Naive thymus-derived CD4-positive, alpha-beta T cell (primary cell): ENCODE measurements around the gene TTLL12. TPM values are rescaled to one million over a fixed set of nuclear protein-coding genes. Genes with fewer than 3 reads are reported as not detected.
A peak's percentile ranks its signal among the peaks of the same experiment; 100 is the strongest.

Source experiments
- ATAC-seq: fragments of 150-1000 bp; cut with Tn5 transposase; 2 replicates; pipeline ENCODE4 v1.10.0; 2021; ENCODE audit warnings: mild to moderate bottlenecking, moderate library complexity
- CTCF ChIA-PET: fragments of 350-600 bp; sonication (Branson Sonifier 250); formaldehyde crosslinking; loops from one replicate; lab custom pipeline; 2021; ENCODE audit warnings: antibody characterized with exemption; lab: Charles Lee
- POLR2A ChIA-PET: fragments of 350-600 bp; sonication (Branson Sonifier 250); formaldehyde crosslinking; loops from one replicate; lab custom pipeline; 2021; ENCODE audit warnings: antibody characterized with exemption, inconsistent platforms; lab: Charles Lee
- DNase-seq, 9 donors: peaks; one replicate each; pipeline versions ENCODE4 v3.0.0 to v3.0.0-alpha.2; 2020 to 2022; ENCODE audit warnings: mixed read lengths in 1 of 9
- H3K27ac ChIP-seq: one replicate; pipeline ENCODE4 v1.7.0; 2013; ENCODE audit warnings: mild to moderate bottlenecking, low read depth, low read length, moderate library complexity
- H3K27me3 ChIP-seq, 2 donors: one replicate each; pipeline ENCODE4 v1.7.0; 2013; ENCODE audit warnings: low read length in 2 of 2, mild to moderate bottlenecking in 2 of 2, moderate library complexity in 2 of 2; ENCODE audit not compliant: control insufficient read depth in 2 of 2, insufficient read depth in 2 of 2
- H3K36me3 ChIP-seq, 3 experiments: 1 replicate in 2 of 3; 2 replicates in 1 of 3; pipeline ENCODE4 v1.7.0; 2013; ENCODE audit warnings: low read length in 3 of 3, mild to moderate bottlenecking in 3 of 3, moderate library complexity in 1 of 3; ENCODE audit not compliant: insufficient read depth in 3 of 3, control insufficient read depth in 2 of 3
- H3K4me1 ChIP-seq, 2 donors: one replicate each; pipeline ENCODE4 v1.7.0; 2013; ENCODE audit warnings: low read length in 2 of 2, mild to moderate bottlenecking in 2 of 2, moderate library complexity in 1 of 2; ENCODE audit not compliant: control insufficient read depth in 2 of 2, insufficient read depth in 2 of 2
- H3K4me3 ChIP-seq: 2 replicates; pipeline ENCODE4 v1.7.0; 2013; ENCODE audit warnings: mild to moderate bottlenecking, low read length
- H3K9me3 ChIP-seq, 3 experiments: 1 replicate in 2 of 3; 2 replicates in 1 of 3; pipeline ENCODE4 v1.7.0; 2013; ENCODE audit warnings: low read length in 3 of 3; ENCODE audit not compliant: control insufficient read depth in 2 of 3
- H3K27ac Mint-ChIP-seq, 9 donors: one replicate each; pipeline ENCODE4 v1.8.0; 2020 to 2022; ENCODE audit warnings: mixed read lengths in 9 of 9, mild to moderate bottlenecking in 8 of 9, moderate library complexity in 5 of 9, inconsistent platforms in 2 of 9
- H3K27me3 Mint-ChIP-seq, 5 donors: one replicate each; pipeline ENCODE4 v1.8.0; 2021 to 2022; ENCODE audit warnings: mixed read lengths in 5 of 5, mild to moderate bottlenecking in 1 of 5
- H3K36me3 Mint-ChIP-seq, 5 donors: one replicate each; pipeline ENCODE4 v1.8.0; 2020 to 2022; ENCODE audit warnings: mixed read lengths in 5 of 5, mild to moderate bottlenecking in 3 of 5, inconsistent platforms in 1 of 5
- H3K4me1 Mint-ChIP-seq, 7 donors: one replicate each; pipeline ENCODE4 v1.8.0; 2020 to 2022; ENCODE audit warnings: mixed read lengths in 7 of 7, mild to moderate bottlenecking in 3 of 7, inconsistent platforms in 1 of 7
- H3K4me3 Mint-ChIP-seq, 10 donors: one replicate each; pipeline ENCODE4 v1.8.0; 2020 to 2022; ENCODE audit warnings: mild to moderate bottlenecking in 10 of 10, mixed read lengths in 10 of 10, moderate library complexity in 6 of 10, inconsistent platforms in 2 of 10
- H3K9me3 Mint-ChIP-seq, 11 donors: one replicate each; pipeline ENCODE4 v1.8.0; 2020 to 2022; ENCODE audit warnings: mixed read lengths in 11 of 11, mild to moderate bottlenecking in 4 of 11, inconsistent platforms in 1 of 11, moderate library complexity in 1 of 11
- intact Hi-C, 2 donors: fragments of 100-400 bp; cut with micrococcal nuclease; formaldehyde crosslinking; loops; one replicate each; pipeline ENCODE4 v1.15.1; 2023
- polyA plus RNA-seq, 2 donors: library from polyadenylated mRNA; unstranded; fragments of 300-500 nt; fragmentation: Illumina TruSeq; gene quantifications; one replicate each; pipeline ENCODE4 v1.2.3, GENCODE V29; 2021
- total RNA-seq, 6 experiments: library from RNA in 5 of 6; stranded (reverse) in 5 of 6; gene quantifications; 1 replicate in 5 of 6; 2 replicates in 1 of 6; pipeline ENCODE4 v1.2.3 and lab custom pipeline; 2021 to 2026

TTLL12 gene
- total RNA-seq (10 to 100 TPM; 15.6 to 43.7 (median 29.6) TPM), polyA plus RNA-seq (10 to 100 TPM; 15.6 to 28.2 TPM), total RNA-seq (lab: John Stamatoyannopoulos, UW) (22.6 reads per million, percentile 53 among the genes with 10 or more reads in this experiment)

- Mint-ChIP-seq H3K27ac (peak within 1 kb of the TSS; percentile 94 to 99 (median 98)), H3K36me3 (peaks cover 0 to 12% (median 0%) of the 10 kb centered on the region in 5 donors), H3K27me3 (peaks cover 0 to 10% (median 0%) of the 10 kb centered on the region in 5 donors), H3K9me3 (peaks cover 0 to 7% (median 2%) of the 10 kb centered on the region in 11 donors), H3K4me1 (peaks cover 5 to 36% (median 24%) of the 10 kb centered on the region in 7 donors), H3K4me3 (peak within 1 kb of the TSS; percentile 75 to 89 (median 86))
- H3K9me3 ChIP-seq, result no peaks in the 10 kb centered on the region
- H3K4me1 ChIP-seq, result peaks cover 18% of the 10 kb centered on the region in 2 donors
- H3K27me3 ChIP-seq, result no peaks in the 10 kb centered on the region
- POLR2A ChIA-PET, result interaction anchor here (1.2 to 2.2 kb wide), 4 partner anchors 24 to 328 kb away, joined by 5 to 18 read pairs (median 11); partner anchors contain the start of genes MCAT and TSPO
- peak within 1 kb of the TSS; percentile 65 for H3K4me3 ChIP-seq
- ATAC-seq (peak; percentile 60), DNase-seq (peak; percentile 53 to 76 (median 62))
- H3K36me3 ChIP-seq, result peaks cover 0 to 6% (median 0%) of the 10 kb centered on the region in 3 experiments
- H3K27ac ChIP-seq, result peak within 1 kb of the TSS; percentile 91
- CTCF ChIA-PET, result interaction anchor here (1.7 kb wide), 1 partner anchor 43 kb away, joined by 5 read pairs; no protein-coding TSS in a partner anchor
- intact Hi-C loops, result loop anchor here (1.0 to 10.0 kb wide), 12 partner anchors 34 to 626 kb away; partner anchors contain the start of genes ARFGAP3 (in 2 of the 2), MCAT (in 2 of the 2), EFCAB6 (in 1 of the 2) and PACSIN2 (in 1 of the 2)
These were observed at the start of gene TTLL12 for GRCh38 chr22:43186272-43187170. Gene TTLL12, minus strand, starts transcription at chr22:43187134. Its CDS starts 65 bp downstream, at chr22:43187069.

- no peaks in the 10 kb centered on the region for H3K36me3 ChIP-seq
- CTCF ChIA-PET, result no interaction called here
- no peak overlapping the region for H3K4me3 ChIP-seq
- no peaks in the 10 kb centered on the region for H3K36me3 Mint-ChIP-seq
- H3K9me3 ChIP-seq, result no peaks in the 10 kb centered on the region
- POLR2A ChIA-PET, result no interaction called here
- DNase-seq (no peak), ATAC-seq (no peak)
- H3K27ac ChIP-seq, result no peak overlapping the region
- peaks cover 0 to 7% (median 4%) of the 10 kb centered on the region in 5 donors for H3K27me3 Mint-ChIP-seq
- H3K9me3 Mint-ChIP-seq, result peaks cover 0 to 2% (median 0%) of the 10 kb centered on the region in 11 donors
- intact Hi-C loops, result no loop called here
- no peak overlapping the region for H3K27ac Mint-ChIP-seq
- H3K27me3 ChIP-seq, result no peaks in the 10 kb centered on the region
- peaks cover 0 to 6% of the 10 kb centered on the region in 2 donors for H3K4me1 ChIP-seq
- H3K4me3 Mint-ChIP-seq, result no peak overlapping the region
- H3K4me1 Mint-ChIP-seq, result peaks cover 0 to 6% (median 5%) of the 10 kb centered on the region in 7 donors
These were observed 48.8 kb upstream of the TTLL12 start for GRCh38 chr22:43235445-43236409.

GRCh38 chr22:43234264-43234988, 47.5 kb upstream of the TTLL12 start:
- H3K4me3 ChIP-seq, result no peak overlapping the region
- H3K27ac ChIP-seq, result no peak overlapping the region
- peaks cover 0 to 5% (median 4%) of the 10 kb centered on the region in 5 donors for H3K27me3 Mint-ChIP-seq
- no peak overlapping the region for H3K27ac Mint-ChIP-seq
- DNase-seq, result no peak
- H3K4me1 Mint-ChIP-seq, result peaks cover 0 to 6% (median 5%) of the 10 kb centered on the region in 7 donors
- intact Hi-C loops, result no loop called here
- ChIA-PET POLR2A (no interaction called here), CTCF (interaction anchor here (4.8 kb wide), 1 partner anchor 112 kb away, joined by 29 read pairs; no protein-coding TSS in a partner anchor)
- no peaks in the 10 kb centered on the region for H3K9me3 ChIP-seq
- H3K9me3 Mint-ChIP-seq, result peaks cover 0 to 2% (median 0%) of the 10 kb centered on the region in 11 donors
- H3K36me3 Mint-ChIP-seq, result no peaks in the 10 kb centered on the region
- H3K4me1 ChIP-seq, result peaks cover 0 to 6% of the 10 kb centered on the region in 2 donors
- H3K27me3 ChIP-seq, result no peaks in the 10 kb centered on the region
- no peak overlapping the region for H3K4me3 Mint-ChIP-seq
- ATAC-seq, result no peak
- no peaks in the 10 kb centered on the region for H3K36me3 ChIP-seq

- H3K27me3 ChIP-seq, result no peaks in the 10 kb centered on the region
- no peak for ATAC-seq
- Mint-ChIP-seq H3K9me3 (peaks cover 0 to 2% (median 0%) of the 10 kb centered on the region in 11 donors), H3K27me3 (peaks cover 0 to 5% (median 1%) of the 10 kb centered on the region in 5 donors), H3K4me1 (peaks cover 0 to 6% (median 5%) of the 10 kb centered on the region in 7 donors), H3K4me3 (no peak overlapping the region), H3K27ac (no peak overlapping the region), H3K36me3 (no peaks in the 10 kb centered on the region)
- H3K9me3 ChIP-seq, result no peaks in the 10 kb centered on the region
- peaks cover 0 to 6% of the 10 kb centered on the region in 2 donors for H3K4me1 ChIP-seq
- H3K4me3 ChIP-seq, result no peak overlapping the region
- ChIA-PET CTCF (interaction anchor here (4.8 kb wide), 1 partner anchor 113 kb away, joined by 29 read pairs; no protein-coding TSS in a partner anchor), POLR2A (no interaction called here)
- intact Hi-C loops, result no loop called here
- no peak for DNase-seq
- H3K27ac ChIP-seq, result no peak overlapping the region
- no peaks in the 10 kb centered on the region for H3K36me3 ChIP-seq
These were observed 46.6 kb upstream of the TTLL12 start for GRCh38 chr22:43233529-43233928.

- CTCF ChIA-PET, result interaction anchor here (0.7 to 4.8 kb wide), 5 partner anchors 15 to 153 kb away, joined by 3 to 29 read pairs (median 4); no protein-coding TSS in a partner anchor
- POLR2A ChIA-PET, result no interaction called here
- Mint-ChIP-seq H3K9me3 (peaks cover 0 to 2% (median 0%) of the 10 kb centered on the region in 11 donors), H3K27me3 (peaks cover 0 to 5% (median 0%) of the 10 kb centered on the region in 5 donors), H3K36me3 (no peaks in the 10 kb centered on the region), H3K4me3 (no peak overlapping the region), H3K27ac (no peak overlapping the region), H3K4me1 (peaks cover 0 to 11% (median 5%) of the 10 kb centered on the region in 7 donors)
- no peak for ATAC-seq
- Histone ChIP-seq H3K27ac (no peak overlapping the region), H3K9me3 (no peaks in the 10 kb centered on the region), H3K27me3 (no peaks in the 10 kb centered on the region), H3K4me1 (peaks cover 0 to 6% of the 10 kb centered on the region in 2 donors), H3K36me3 (no peaks in the 10 kb centered on the region), H3K4me3 (no peak overlapping the region)
- intact Hi-C loops, result no loop called here
- no peak for DNase-seq
These were observed 45.5 kb upstream of the TTLL12 start for GRCh38 chr22:43232445-43232844.
